Heart left ventricle (tissue), 13 donors: ENCODE results near the gene ATP6V1D.
A peak's percentile ranks its signal among the peaks of the same experiment; 100 is the strongest.

Source experiments
- CTCF ChIP-seq, 12 donors: fragments of 200-600 bp; sonication (generic) in 4 of 12; IDR thresholded peaks; one replicate each; pipeline versions ENCODE4 v1.5.0 to v1.8.0; 2018 to 2022; ENCODE audit warnings: antibody characterized with exemption in 12 of 12, mild to moderate bottlenecking in 5 of 12
- POLR2A ChIP-seq, 2 donors: fragments of 450-650 bp; IDR thresholded peaks; one replicate each; pipeline ENCODE4 v1.6.1; 2017; ENCODE audit warnings: antibody characterized with exemption in 2 of 2, mild to moderate bottlenecking in 2 of 2, moderate library complexity in 2 of 2
- donor health status: ischemic (EF 13 %, LVEDD 7.1; RV severe dilation, severe dysfunction).
- donor health status: DM: no; HTN: yes; CAD: no.
- donor health status: DM: no; HTN: no; CAD: no.
- donor health status: ischemic (EF 25% LVEDD 6.9; RV normal size, moderate dysfunction).
- donor health status: ischemic (EF 25% LVEDD 5.7; RV mildly dilated, moderate dysfunction).
- donor health status: ischemic (EF 35%, LVEDD 5.7; RV mildly dilated, moderate dysfunction).
- donor health status: nonischemic (EF 11% LVEDD 7.7; RV severe dilation, severe dysfunction).
- donor health status: DM: yes; HTN: yes; CAD: no.
- donor health status: PGD.
- donor health status: ischemic (EF 29% LVEDD 5.4; RV normal size, mild dysfunction).
- donor health status: nonischemic (EF 23%, LVEDD 6.1; RV moderate dilation, normal function).

- TF ChIP-seq POLR2A (IDR thresholded peaks at IDR 0.05) (peak in 1 of 2 donors; percentile 69), CTCF (IDR thresholded peaks at IDR 0.05) (no peak)
These were observed 455 bp downstream of the ATP6V1D start for GRCh38 chr14:67358924-67359774.
